HepG2 (cell line): ENCODE results near the gene WNK1. TPM values are rescaled to one million over a fixed set of nuclear protein-coding genes. Genes with fewer than 3 reads are reported as not detected.
A peak's percentile ranks its signal among the peaks of the same experiment; 100 is the strongest.

Experiments used
- CENPT ChIP-seq: sonication (generic); formaldehyde crosslinking; IDR thresholded peaks from 2 replicates; pipeline ENCODE4 v1.8.0; 2022; ENCODE audit warnings: low read depth, mild to moderate bottlenecking, moderate library complexity, missing genetic modification reagents
- CREB1 ChIP-seq, 2 experiments: fragments of 450-650 bp in 1 of 2; IDR thresholded peaks; 2 replicates each; pipeline ENCODE4 v1.6.1; 2016 to 2017; ENCODE audit warnings: control low read depth in 1 of 2, mild to moderate bottlenecking in 1 of 2, missing compliant biosample characterization in 1 of 2, missing genetic modification characterization in 1 of 2
- DMAP1 ChIP-seq: IDR thresholded peaks from 2 replicates; pipeline ENCODE4 v1.6.1; 2016
- HDAC2 ChIP-seq: sonication (generic); formaldehyde crosslinking; IDR thresholded peaks from 2 replicates; pipeline ENCODE4 v1.4.0; 2020; ENCODE audit warnings: missing genetic modification reagents
- MTF2 ChIP-seq: sonication (generic); formaldehyde crosslinking; IDR thresholded peaks from 2 replicates; pipeline ENCODE4 v1.5.0; 2020; ENCODE audit warnings: missing genetic modification reagents, borderline replicate concordance
- NR2C2 ChIP-seq: sonication (generic); formaldehyde crosslinking; IDR thresholded peaks from 2 replicates; pipeline ENCODE4 v1.4.0; 2020; ENCODE audit warnings: missing genetic modification reagents, mild to moderate bottlenecking, moderate library complexity, borderline replicate concordance
- SIX4 ChIP-seq: sonication (generic); formaldehyde crosslinking; IDR thresholded peaks from 2 replicates; pipeline ENCODE4 v1.4.0; 2020; ENCODE audit warnings: missing genetic modification reagents
- SOX5 ChIP-seq: IDR thresholded peaks from 2 replicates; pipeline ENCODE4 v1.6.1; 2016; ENCODE audit warnings: borderline replicate concordance
- TRIM24 ChIP-seq: sonication (generic); formaldehyde crosslinking; IDR thresholded peaks from 2 replicates; pipeline ENCODE4 v1.8.0; 2022; ENCODE audit warnings: mild to moderate bottlenecking, missing genetic modification reagents
- ZNF317 ChIP-seq: sonication (generic); formaldehyde crosslinking; IDR thresholded peaks from 2 replicates; pipeline ENCODE4 v1.5.0; 2020; ENCODE audit warnings: mild to moderate bottlenecking, missing genetic modification reagents
- ZNF343 ChIP-seq: sonication (generic); formaldehyde crosslinking; IDR thresholded peaks from 2 replicates; pipeline ENCODE4 v1.4.0; 2020; ENCODE audit warnings: mild to moderate bottlenecking, missing genetic modification reagents
- ZNF570 ChIP-seq: sonication (generic); formaldehyde crosslinking; IDR thresholded peaks from 2 replicates; pipeline ENCODE4 v1.4.0; 2020; ENCODE audit warnings: mild to moderate bottlenecking, missing genetic modification reagents, borderline replicate concordance
- ZNF572 ChIP-seq: sonication (generic); formaldehyde crosslinking; IDR thresholded peaks from 2 replicates; pipeline ENCODE4 v1.5.1; 2020; ENCODE audit warnings: mild to moderate bottlenecking, missing genetic modification reagents
- ZNF589 ChIP-seq: sonication (generic); formaldehyde crosslinking; conservative IDR thresholded peaks from 2 replicates; pipeline ENCODE4 v1.8.0; 2022; ENCODE audit warnings: mild to moderate bottlenecking, moderate library complexity, missing genetic modification reagents
- ZNF761 ChIP-seq: sonication (generic); formaldehyde crosslinking; conservative IDR thresholded peaks from 2 replicates; pipeline ENCODE4 v1.4.0; 2020; ENCODE audit warnings: mild to moderate bottlenecking, missing genetic modification reagents
- ZNF781 ChIP-seq: sonication (generic); formaldehyde crosslinking; IDR thresholded peaks from 2 replicates; pipeline ENCODE4 v1.5.1; 2020; ENCODE audit warnings: borderline replicate concordance, mild to moderate bottlenecking, missing genetic modification reagents; ENCODE audit errors: not compliant biosample characterization
- ZNF841 ChIP-seq: sonication (generic); formaldehyde crosslinking; IDR thresholded peaks from 2 replicates; pipeline ENCODE4 v1.8.1; 2023; ENCODE audit warnings: missing genetic modification reagents, borderline replicate concordance
- ZSCAN21 ChIP-seq: sonication (generic); formaldehyde crosslinking; IDR thresholded peaks from 2 replicates; pipeline ENCODE4 v1.8.0; 2022; ENCODE audit warnings: mild to moderate bottlenecking, missing genetic modification reagents, moderate library complexity, borderline replicate concordance
- polyA plus RNA-seq, 8 experiments: library from polyadenylated mRNA; depleted of rRNA in 3 of 8; stranded (reverse) in 7 of 8; unstranded in 1 of 8; fragments of >200 nt; fragmentation: Illumina TruSeq in 4 of 8; extraction: Trizol in 4 of 8; gene quantifications; 2 replicates each; pipeline versions ENCODE4 v1.2.1 to v1.2.3, GENCODE V29; 2011 to 2016; ENCODE audit warnings: low read depth in 4 of 8, missing spikeins in 1 of 8, mixed read lengths in 1 of 8; ENCODE audit not compliant: insufficient read depth in 1 of 8
- total RNA-seq, 5 experiments: library from RNA; depleted of rRNA; stranded (reverse); fragments of >200 nt; fragmentation: Illumina TruSeq; extraction: Trizol; gene quantifications; 2 replicates each; pipeline ENCODE4 v1.2.3, GENCODE V29; 2016; ENCODE audit warnings: low read depth in 1 of 5
- TF ChIP-seq, protein P1 (sequence below): sonication (generic); formaldehyde crosslinking; IDR thresholded peaks from 2 replicates; pipeline ENCODE4 v1.5.0; 2020; ENCODE audit warnings: missing genetic modification reagents, mild to moderate bottlenecking, borderline replicate concordance
- TF ChIP-seq, protein P2 (sequence below): sonication (generic); formaldehyde crosslinking; IDR thresholded peaks from 2 replicates; pipeline ENCODE4 v1.4.0; 2020; ENCODE audit warnings: mild to moderate bottlenecking, missing genetic modification reagents
- TF ChIP-seq, protein P3 (sequence below): sonication (generic); formaldehyde crosslinking; IDR thresholded peaks from 2 replicates; pipeline ENCODE4 v1.5.1; 2020; ENCODE audit warnings: missing genetic modification reagents, mild to moderate bottlenecking, borderline replicate concordance
- TF ChIP-seq, protein P4 (sequence below): sonication (generic); formaldehyde crosslinking; IDR thresholded peaks from 2 replicates; pipeline ENCODE4 v1.4.0; 2020; ENCODE audit warnings: missing genetic modification reagents

WNK1 gene
- total and polyA plus RNA-seq, 2 of the 13 experiments (the other 11 are each of a cell fraction or from before 2014, with no cell fraction given): 31.1 to 54.8 TPM

DNA sequence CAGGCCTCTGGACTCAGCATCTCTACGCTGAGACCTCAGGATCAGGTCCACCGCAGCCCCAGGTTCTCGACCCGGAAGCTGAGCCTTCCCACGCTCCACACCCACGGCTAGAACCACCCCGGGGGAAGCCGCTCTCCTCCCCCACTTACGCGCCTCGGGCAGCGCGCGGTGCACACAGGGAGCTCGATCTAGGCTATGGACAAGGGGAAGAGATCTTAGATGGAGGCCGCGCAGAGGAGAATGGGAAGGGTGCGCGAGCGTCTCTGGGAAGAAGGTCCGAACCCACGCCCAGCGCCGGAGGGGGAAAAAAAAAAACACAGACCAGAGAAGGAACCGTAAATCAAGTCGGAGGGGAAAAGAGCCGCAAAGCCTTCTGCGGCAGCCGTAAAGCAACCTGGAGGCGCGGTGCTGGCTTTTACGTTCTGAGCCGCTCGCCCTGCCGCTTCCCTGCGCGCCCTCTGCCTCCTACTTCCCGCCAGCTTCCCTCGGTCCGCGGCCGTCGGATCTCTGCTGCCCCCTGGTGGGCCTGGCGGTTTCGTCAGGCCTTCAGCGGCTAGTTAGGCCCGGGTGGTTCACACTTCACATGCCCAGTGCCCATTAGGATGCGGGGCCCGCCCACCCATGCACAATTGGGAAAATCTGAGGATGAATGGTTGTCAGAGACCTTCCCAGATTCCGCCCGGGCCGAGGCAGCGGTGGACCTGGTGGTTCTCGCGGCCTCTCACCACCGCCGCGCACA lies 197.2 kb downstream of the WNK1 start, which contains the start of gene RAD52 (continued):
- TF ChIP-seq, protein P1, sequence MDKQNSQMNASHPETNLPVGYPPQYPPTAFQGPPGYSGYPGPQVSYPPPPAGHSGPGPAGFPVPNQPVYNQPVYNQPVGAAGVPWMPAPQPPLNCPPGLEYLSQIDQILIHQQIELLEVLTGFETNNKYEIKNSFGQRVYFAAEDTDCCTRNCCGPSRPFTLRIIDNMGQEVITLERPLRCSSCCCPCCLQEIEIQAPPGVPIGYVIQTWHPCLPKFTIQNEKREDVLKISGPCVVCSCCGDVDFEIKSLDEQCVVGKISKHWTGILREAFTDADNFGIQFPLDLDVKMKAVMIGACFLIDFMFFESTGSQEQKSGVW: no peak
- TF ChIP-seq, protein P2, sequence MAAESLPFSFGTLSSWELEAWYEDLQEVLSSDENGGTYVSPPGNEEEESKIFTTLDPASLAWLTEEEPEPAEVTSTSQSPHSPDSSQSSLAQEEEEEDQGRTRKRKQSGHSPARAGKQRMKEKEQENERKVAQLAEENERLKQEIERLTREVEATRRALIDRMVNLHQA (CRISPR knock-in tag): no peak
- peak; percentile 72; the same call in 1 of the 2 replicates for TF ChIP-seq NR2C2 (CRISPR knock-in tag)
- peak; percentile 96 for TF ChIP-seq ZNF343 (CRISPR knock-in tag)
- no peak for TF ChIP-seq SIX4
- TF ChIP-seq HDAC2 (CRISPR knock-in tag): peak; percentile 57
- TF ChIP-seq TRIM24: no peak
- TF ChIP-seq ZNF761: peak; percentile 83; the same call in 1 of the 2 replicates
- no peak for TF ChIP-seq MTF2 (CRISPR knock-in tag)
- no peak for TF ChIP-seq ZNF589 (CRISPR knock-in tag)
- TF ChIP-seq, protein P3, sequence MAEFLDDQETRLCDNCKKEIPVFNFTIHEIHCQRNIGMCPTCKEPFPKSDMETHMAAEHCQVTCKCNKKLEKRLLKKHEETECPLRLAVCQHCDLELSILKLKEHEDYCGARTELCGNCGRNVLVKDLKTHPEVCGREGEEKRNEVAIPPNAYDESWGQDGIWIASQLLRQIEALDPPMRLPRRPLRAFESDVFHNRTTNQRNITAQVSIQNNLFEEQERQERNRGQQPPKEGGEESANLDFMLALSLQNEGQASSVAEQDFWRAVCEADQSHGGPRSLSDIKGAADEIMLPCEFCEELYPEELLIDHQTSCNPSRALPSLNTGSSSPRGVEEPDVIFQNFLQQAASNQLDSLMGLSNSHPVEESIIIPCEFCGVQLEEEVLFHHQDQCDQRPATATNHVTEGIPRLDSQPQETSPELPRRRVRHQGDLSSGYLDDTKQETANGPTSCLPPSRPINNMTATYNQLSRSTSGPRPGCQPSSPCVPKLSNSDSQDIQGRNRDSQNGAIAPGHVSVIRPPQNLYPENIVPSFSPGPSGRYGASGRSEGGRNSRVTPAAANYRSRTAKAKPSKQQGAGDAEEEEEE (CRISPR knock-in tag): no peak
- TF ChIP-seq CENPT (CRISPR knock-in tag): no peak
- TF ChIP-seq ZSCAN21: no peak; the same call in 1 of the 2 replicates
- TF ChIP-seq ZNF570: no peak
- peak; percentile 59 for TF ChIP-seq ZNF781 (CRISPR knock-in tag)
- 0 out of 2 replicates have a peak, but pooled peaks have one; percentile 24 for TF ChIP-seq CREB1 (IDR thresholded peaks at IDR 0.05)
- peak; percentile 62; the same call in 1 of the 2 replicates for TF ChIP-seq CREB1 (CRISPR knock-in tag; IDR thresholded peaks at IDR 0.05)
- peak; percentile 64; the same call in 1 of the 2 replicates for TF ChIP-seq SOX5
- 0 out of 2 replicates have a peak, but pooled peaks have one; percentile 52 for TF ChIP-seq ZNF572 (CRISPR knock-in tag)
- TF ChIP-seq, protein P4, sequence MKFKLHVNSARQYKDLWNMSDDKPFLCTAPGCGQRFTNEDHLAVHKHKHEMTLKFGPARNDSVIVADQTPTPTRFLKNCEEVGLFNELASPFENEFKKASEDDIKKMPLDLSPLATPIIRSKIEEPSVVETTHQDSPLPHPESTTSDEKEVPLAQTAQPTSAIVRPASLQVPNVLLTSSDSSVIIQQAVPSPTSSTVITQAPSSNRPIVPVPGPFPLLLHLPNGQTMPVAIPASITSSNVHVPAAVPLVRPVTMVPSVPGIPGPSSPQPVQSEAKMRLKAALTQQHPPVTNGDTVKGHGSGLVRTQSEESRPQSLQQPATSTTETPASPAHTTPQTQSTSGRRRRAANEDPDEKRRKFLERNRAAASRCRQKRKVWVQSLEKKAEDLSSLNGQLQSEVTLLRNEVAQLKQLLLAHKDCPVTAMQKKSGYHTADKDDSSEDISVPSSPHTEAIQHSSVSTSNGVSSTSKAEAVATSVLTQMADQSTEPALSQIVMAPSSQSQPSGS: peak; percentile 51
- no peak for TF ChIP-seq ZNF841
- TF ChIP-seq DMAP1 (CRISPR knock-in tag): peak; percentile 63
- peak; percentile 74; the same call in 1 of the 2 replicates for TF ChIP-seq ZNF317 (CRISPR knock-in tag)
